Measurements from ENCODE around the gene CTSE.

The CTSE gene

GRCh38 chr1:205973377-205974232 is 50.1 kb downstream of the CTSE start:
- TF ChIP-seq EGR1 (IDR thresholded peaks at IDR 0.05) (no peak), YY1 (IDR thresholded peaks at IDR 0.05; ENCODE audit: low read depth) (no peak), TAF1 (IDR thresholded peaks at IDR 0.05; ENCODE audit: low read depth) (no peak), REST (IDR thresholded peaks at IDR 0.05; ENCODE audit: low read depth) (no peak), EP300 (IDR thresholded peaks at IDR 0.05; ENCODE audit: borderline replicate concordance) (no peak), USF1 (IDR thresholded peaks at IDR 0.05) (no peak), NFIC (IDR thresholded peaks at IDR 0.05) (no peak), MAX (IDR thresholded peaks at IDR 0.05) (no peak), TCF12 (IDR thresholded peaks at IDR 0.05; ENCODE audit: low read depth) (no peak), CREB1 (IDR thresholded peaks at IDR 0.05; ENCODE audit: low read depth) (no peak), CEBPB (IDR thresholded peaks at IDR 0.05) (no peak)

GRCh38 chr1:205972491-205973168 is 51.1 kb downstream of the CTSE start:
- TF ChIP-seq EGR1 (IDR thresholded peaks at IDR 0.05), result no peak
- no peak for TF ChIP-seq TEAD4 (IDR thresholded peaks at IDR 0.05)
- no peak for TF ChIP-seq TCF12 (IDR thresholded peaks at IDR 0.05; ENCODE audit: low read depth)
- TF ChIP-seq NFIC (IDR thresholded peaks at IDR 0.05), result no peak
- no peak for TF ChIP-seq RAD21 (IDR thresholded peaks at IDR 0.05; ENCODE audit: low read depth)
- no peak for TF ChIP-seq CREB1 (IDR thresholded peaks at IDR 0.05; ENCODE audit: low read depth)
- no peak for TF ChIP-seq FOXM1 (IDR thresholded peaks at IDR 0.05; ENCODE audit: borderline replicate concordance, low read depth)
- TF ChIP-seq EP300 (IDR thresholded peaks at IDR 0.05; ENCODE audit: borderline replicate concordance), result no peak
- no peak for TF ChIP-seq TAF1 (IDR thresholded peaks at IDR 0.05; ENCODE audit: low read depth)
- no peak for TF ChIP-seq ZBTB7A (IDR thresholded peaks at IDR 0.05; ENCODE audit: low read depth)
- TF ChIP-seq USF1 (IDR thresholded peaks at IDR 0.05), result no peak
- TF ChIP-seq YY1 (IDR thresholded peaks at IDR 0.05; ENCODE audit: low read depth), result no peak
- TF ChIP-seq CEBPB (IDR thresholded peaks at IDR 0.05), result no peak
- TF ChIP-seq MAX (IDR thresholded peaks at IDR 0.05), result no peak
- no peak for TF ChIP-seq REST (IDR thresholded peaks at IDR 0.05; ENCODE audit: low read depth)

- TF ChIP-seq EGR1 (IDR thresholded peaks at IDR 0.05) (no peak), REST (IDR thresholded peaks at IDR 0.05; ENCODE audit: low read depth) (no peak), FOXM1 (IDR thresholded peaks at IDR 0.05; ENCODE audit: borderline replicate concordance, low read depth) (no peak)
Observed at GRCh38 chr1:205972081-205972480, 51.6 kb downstream of the CTSE start.

GRCh38 chr1:205971082-205971481 is 52.6 kb downstream of the CTSE start:
- TF ChIP-seq FOXM1 (IDR thresholded peaks at IDR 0.05; ENCODE audit: borderline replicate concordance, low read depth) (no peak), CREB1 (IDR thresholded peaks at IDR 0.05; ENCODE audit: low read depth) (no peak), EP300 (IDR thresholded peaks at IDR 0.05; ENCODE audit: borderline replicate concordance) (no peak), TEAD4 (IDR thresholded peaks at IDR 0.05) (no peak), TAF1 (IDR thresholded peaks at IDR 0.05; ENCODE audit: low read depth) (no peak), MAX (IDR thresholded peaks at IDR 0.05) (no peak), CEBPB (IDR thresholded peaks at IDR 0.05) (no peak), REST (IDR thresholded peaks at IDR 0.05; ENCODE audit: low read depth) (no peak), TCF12 (IDR thresholded peaks at IDR 0.05; ENCODE audit: low read depth) (no peak), NFIC (IDR thresholded peaks at IDR 0.05) (no peak), RAD21 (IDR thresholded peaks at IDR 0.05; ENCODE audit: low read depth) (no peak), YY1 (IDR thresholded peaks at IDR 0.05; ENCODE audit: low read depth) (no peak), ZBTB7A (IDR thresholded peaks at IDR 0.05; ENCODE audit: low read depth) (no peak), EGR1 (IDR thresholded peaks at IDR 0.05) (no peak)

Data from Ishikawa (cell line).